Astrocyte (in vitro differentiated cells and primary cell): ENCODE measurements around the gene DIAPH2.

Source experiments
- EZH2 ChIP-seq: IDR thresholded peaks from 2 replicates; pipeline ENCODE4 v1.6.1; 2012; ENCODE audit warnings: mild to moderate bottlenecking, low read length, inconsistent platforms; ENCODE audit not compliant: insufficient read depth
- TF ChIP-seq, protein P1 (sequence below): IDR thresholded peaks from 2 replicates; pipeline ENCODE4 v1.5.1; 2011; ENCODE audit warnings: low read depth, mild to moderate bottlenecking, inconsistent platforms, low read length, moderate library complexity; ENCODE audit not compliant: insufficient read depth

DNA sequence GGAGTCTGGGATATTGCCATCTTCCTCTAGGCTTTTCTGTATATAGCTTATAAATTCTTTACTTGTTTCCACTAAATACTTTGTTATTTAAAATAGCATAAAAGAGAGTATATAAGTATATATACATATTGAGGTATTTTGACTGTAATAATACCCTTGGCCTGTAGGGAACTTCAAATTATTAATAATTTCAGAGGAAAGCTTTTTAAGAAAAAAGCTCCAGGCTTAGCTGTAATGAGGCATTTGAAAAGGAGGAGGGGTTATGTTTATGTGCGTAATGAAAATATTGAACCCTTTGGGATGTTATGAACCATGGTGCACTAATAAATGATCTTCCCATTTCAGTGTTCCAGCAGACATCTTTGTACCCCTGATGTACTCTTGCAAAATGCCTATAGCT, 777.1 kb downstream of the DIAPH2 start:
- TF ChIP-seq, protein P1, sequence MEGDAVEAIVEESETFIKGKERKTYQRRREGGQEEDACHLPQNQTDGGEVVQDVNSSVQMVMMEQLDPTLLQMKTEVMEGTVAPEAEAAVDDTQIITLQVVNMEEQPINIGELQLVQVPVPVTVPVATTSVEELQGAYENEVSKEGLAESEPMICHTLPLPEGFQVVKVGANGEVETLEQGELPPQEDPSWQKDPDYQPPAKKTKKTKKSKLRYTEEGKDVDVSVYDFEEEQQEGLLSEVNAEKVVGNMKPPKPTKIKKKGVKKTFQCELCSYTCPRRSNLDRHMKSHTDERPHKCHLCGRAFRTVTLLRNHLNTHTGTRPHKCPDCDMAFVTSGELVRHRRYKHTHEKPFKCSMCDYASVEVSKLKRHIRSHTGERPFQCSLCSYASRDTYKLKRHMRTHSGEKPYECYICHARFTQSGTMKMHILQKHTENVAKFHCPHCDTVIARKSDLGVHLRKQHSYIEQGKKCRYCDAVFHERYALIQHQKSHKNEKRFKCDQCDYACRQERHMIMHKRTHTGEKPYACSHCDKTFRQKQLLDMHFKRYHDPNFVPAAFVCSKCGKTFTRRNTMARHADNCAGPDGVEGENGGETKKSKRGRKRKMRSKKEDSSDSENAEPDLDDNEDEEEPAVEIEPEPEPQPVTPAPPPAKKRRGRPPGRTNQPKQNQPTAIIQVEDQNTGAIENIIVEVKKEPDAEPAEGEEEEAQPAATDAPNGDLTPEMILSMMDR: no peak
- no peak for TF ChIP-seq EZH2
